Mucosa of descending colon (tissue), 3 donors: ENCODE measurements around the gene SERPIND1. TPM values are rescaled to one million over a fixed set of nuclear protein-coding genes. Genes with fewer than 3 reads are reported as not detected.

Experiments used
- ATAC-seq: fragments of 200-7000 bp; cut with Tn5 transposase; one replicate; pipeline ENCODE4 v1.9.1; 2020; ENCODE audit warnings: mild to moderate bottlenecking, moderate library complexity
- DNase-seq, 3 donors: peaks; one replicate each; pipeline ENCODE4 v3.0.0-alpha.2; 2020
- H3K36me3 ChIP-seq: fragments of 200-600 bp; one replicate; pipeline ENCODE4 v1.8.0; 2021; ENCODE audit warnings: low read depth, mild to moderate bottlenecking
- H3K4me1 ChIP-seq: fragments of 200-600 bp; one replicate; pipeline ENCODE4 v1.8.0; 2021; ENCODE audit warnings: low read depth, mild to moderate bottlenecking
- H3K4me3 ChIP-seq: fragments of 200-600 bp; one replicate; pipeline ENCODE4 v1.8.0; 2021; ENCODE audit warnings: mild to moderate bottlenecking
- H3K9me3 ChIP-seq: fragments of 200-600 bp; one replicate; pipeline ENCODE4 v1.8.0; 2021; ENCODE audit warnings: mild to moderate bottlenecking
- CTCF ChIP-seq: fragments of 200-600 bp; IDR thresholded peaks from one replicate; pipeline ENCODE4 v1.8.0; 2022; ENCODE audit warnings: antibody characterized with exemption, mild to moderate bottlenecking
- intact Hi-C, 2 donors: fragments of 100-400 bp; cut with DNase I in 1 of 2; cut with micrococcal nuclease in 1 of 2; formaldehyde crosslinking; loops; one replicate each; pipeline versions ENCODE4 v1.11.0 to v1.11.1; 2022; cut with DNase I, micrococcal nuclease
- total RNA-seq, 3 donors: library from RNA; stranded (reverse); fragmentation: NEBNext Ultra II Directional in 2 of 3; extraction: Animal tissue kit (Norgen Biotek cat#: 25700) in 2 of 3; gene quantifications; one replicate each; pipeline versions ENCODE4 v1.2.1 to v1.2.4, GENCODE V29; 2021 to 2023
- donor health status: DM: no; HTN: no; CAD: no; lungs with moderate emphysema.
- donor health status: DM: no; HTN: no; CAD: no.
- donor health status: DM: no; HTN: yes; CAD: no.

The SERPIND1 gene
- total RNA-seq, 3 donors from 2014 or later = not detected

DNA sequence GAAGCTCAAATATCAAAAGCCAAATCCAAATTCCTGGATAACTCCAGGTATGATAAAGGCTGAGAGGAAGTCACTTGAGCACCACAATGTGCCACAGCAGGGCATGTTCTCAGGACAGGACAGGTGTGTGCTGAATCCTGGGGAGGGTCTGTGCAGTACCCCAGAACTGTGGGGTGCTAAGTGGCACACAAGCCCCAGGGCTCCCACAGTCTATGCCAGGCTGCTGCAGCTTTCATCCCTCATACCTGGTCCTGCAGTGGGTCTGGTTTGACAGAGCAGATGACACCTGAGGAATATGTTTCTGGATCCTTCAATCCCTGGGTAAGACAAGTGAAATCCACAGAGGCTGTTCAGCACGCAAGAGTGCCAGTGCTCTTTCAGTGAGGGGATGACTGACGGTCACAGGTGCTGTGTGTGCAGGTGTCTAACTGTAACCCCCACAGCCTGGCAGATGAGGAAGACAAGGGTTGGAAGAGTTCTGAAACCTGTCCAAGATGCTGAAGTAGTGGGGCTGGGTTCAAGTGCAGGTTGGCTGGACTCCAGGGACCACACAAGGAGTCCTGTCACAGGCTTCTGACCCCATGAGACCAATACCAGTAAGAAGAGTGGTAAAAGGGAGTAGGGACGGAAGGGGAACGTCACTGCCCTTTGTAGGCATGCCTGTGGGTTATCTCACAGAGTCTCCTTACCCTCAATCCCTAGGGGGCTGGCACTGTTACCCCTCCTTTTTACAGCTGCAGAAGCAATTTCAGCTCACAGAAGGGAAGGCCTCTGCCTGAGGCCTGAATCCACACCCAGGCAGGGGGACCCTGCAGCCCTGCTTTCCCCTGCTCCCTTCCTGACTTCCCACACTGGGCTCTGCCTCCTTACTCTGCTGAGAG, 14.1 kb downstream of the SERPIND1 start:
- Histone ChIP-seq H3K4me1 (no peaks in the 10 kb centered on the region), H3K36me3 (no peaks in the 10 kb centered on the region), H3K9me3 (no peaks in the 10 kb centered on the region), H3K4me3 (no peak overlapping the region)
- intact Hi-C loops = no loop called here
- DNase-seq = no peak
- no peak for TF ChIP-seq CTCF
- no peak for ATAC-seq

DNA sequence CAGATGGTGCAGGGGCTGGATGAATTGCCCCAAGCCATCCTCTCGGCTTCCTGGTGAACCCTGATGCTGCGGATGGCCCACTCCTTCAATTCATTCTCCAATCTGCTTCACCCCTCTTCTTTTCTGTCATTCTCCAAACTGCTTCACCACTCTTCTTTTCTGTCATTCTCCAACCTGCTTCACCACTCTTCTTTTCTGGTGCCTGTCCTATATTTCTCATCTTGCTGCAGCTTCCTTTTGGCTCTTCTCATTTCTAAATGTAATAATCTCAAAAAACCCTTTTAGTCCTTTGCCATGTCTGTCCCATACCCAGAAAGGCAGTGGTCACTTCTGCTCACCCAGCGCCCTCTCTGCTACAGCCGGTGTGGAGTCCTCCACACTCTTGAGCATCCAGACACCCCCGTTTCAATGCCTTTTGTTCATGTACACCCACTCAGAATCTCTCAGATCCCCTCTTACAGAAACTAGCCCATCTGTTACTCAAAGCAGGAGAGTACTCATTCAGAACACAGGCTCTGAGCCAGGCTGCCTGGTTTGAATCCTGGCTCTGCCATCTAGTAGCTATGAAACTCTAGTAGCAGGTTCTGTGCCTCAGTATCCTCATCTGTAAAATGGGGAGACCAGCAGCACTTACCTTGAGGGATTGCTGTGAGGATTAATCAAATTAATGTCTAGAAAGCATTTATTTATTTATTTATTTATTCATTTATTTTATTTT, 14.9 kb downstream of the SERPIND1 start:
- Histone ChIP-seq H3K4me1 (no peaks in the 10 kb centered on the region), H3K9me3 (no peaks in the 10 kb centered on the region), H3K36me3 (no peaks in the 10 kb centered on the region), H3K4me3 (no peak overlapping the region)
- intact Hi-C loops = no loop called here
- ATAC-seq (no peak), DNase-seq (no peak)
- no peak for TF ChIP-seq CTCF

DNA sequence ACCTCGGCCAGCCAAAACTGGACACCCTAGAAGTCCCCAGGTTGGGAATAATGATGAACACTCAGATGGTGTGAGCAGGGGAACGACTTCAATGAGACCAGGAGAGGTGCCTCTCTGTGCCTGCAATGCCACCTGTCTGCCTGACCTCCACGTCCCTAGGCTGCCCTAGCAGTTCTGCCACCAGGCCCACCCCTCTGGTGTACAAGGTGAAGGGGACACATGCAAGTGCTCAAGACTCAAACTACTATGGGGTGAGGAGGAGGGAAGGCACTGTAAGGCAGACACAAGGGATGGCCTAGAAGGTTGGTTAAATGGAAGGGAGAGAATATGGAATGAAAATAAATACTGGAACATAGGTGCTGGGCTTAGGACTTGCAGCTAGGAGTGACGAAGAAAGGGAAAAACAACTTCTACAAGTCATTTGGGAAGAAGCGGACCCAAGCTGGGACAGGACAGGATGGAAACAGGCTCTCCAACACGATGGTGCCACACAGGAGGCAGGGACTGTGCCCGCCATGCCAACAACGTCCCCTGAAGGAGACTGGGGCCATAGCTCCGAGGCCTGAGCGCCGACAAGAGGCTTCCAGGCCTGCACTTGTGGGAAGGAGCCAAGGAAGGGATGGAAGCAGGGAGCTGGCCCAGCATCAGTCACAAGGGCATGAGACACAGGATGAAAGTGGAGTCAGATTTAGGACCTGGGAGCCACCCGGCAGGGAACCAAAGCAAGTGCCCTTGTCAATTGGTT, 18.5 kb downstream of the SERPIND1 start:
- Histone ChIP-seq H3K9me3 (no peaks in the 10 kb centered on the region), H3K4me1 (no peaks in the 10 kb centered on the region), H3K4me3 (no peak overlapping the region), H3K36me3 (no peaks in the 10 kb centered on the region)
- intact Hi-C loops = no loop called here
- DNase-seq = no peak
- ATAC-seq = no peak
- TF ChIP-seq CTCF = no peak

GRCh38 chr22:20792966-20793728, 19.2 kb downstream of the SERPIND1 start:
- no peaks in the 10 kb centered on the region for H3K4me1 ChIP-seq
- no peak overlapping the region for H3K4me3 ChIP-seq
- intact Hi-C loops = no loop called here
- ATAC-seq (no peak), DNase-seq (no peak)
- no peak for TF ChIP-seq CTCF
- no peaks in the 10 kb centered on the region for H3K9me3 ChIP-seq
- no peaks in the 10 kb centered on the region for H3K36me3 ChIP-seq
